Small intestine (tissue), 7 donors: ENCODE measurements around the gene PDGFA. TPM values are rescaled to one million over a fixed set of nuclear protein-coding genes. Genes with fewer than 3 reads are reported as not detected.

ENCODE experiments used
- DNase-seq, 2 donors: peaks; one replicate each; pipeline versions ENCODE4 v3.0.0 to v3.0.0-alpha.2; 2013
- FAIRE-seq: peaks from 2 replicates; lab custom pipeline; 2012; peaks lifted over from hg19 to GRCh38; lab: Jason Lieb, UNC
- H3K27ac ChIP-seq, 3 donors: one replicate each; pipeline ENCODE4 v1.5.1; 2013; ENCODE audit warnings: low read length in 2 of 3, mild to moderate bottlenecking in 2 of 3, control low read depth in 1 of 3, inconsistent platforms in 1 of 3, low read depth in 1 of 3, moderate library complexity in 1 of 3
- H3K27me3 ChIP-seq, 3 donors: one replicate each; pipeline ENCODE4 v1.6.1; 2013; ENCODE audit warnings: low read length in 3 of 3, inconsistent platforms in 1 of 3; ENCODE audit not compliant: control insufficient read depth in 3 of 3, insufficient read depth in 3 of 3
- H3K36me3 ChIP-seq, 3 donors: one replicate each; pipeline ENCODE4 v1.6.1; 2013; ENCODE audit warnings: low read length in 3 of 3, inconsistent platforms in 1 of 3, low read depth in 1 of 3, mild to moderate bottlenecking in 1 of 3, moderate library complexity in 1 of 3; ENCODE audit not compliant: control insufficient read depth in 3 of 3, insufficient read depth in 2 of 3
- H3K4me1 ChIP-seq, 3 donors: one replicate each; pipeline ENCODE4 v1.6.1; 2013; ENCODE audit warnings: low read length in 2 of 3, inconsistent platforms in 1 of 3, low read depth in 1 of 3, mild to moderate bottlenecking in 1 of 3, moderate library complexity in 1 of 3; ENCODE audit not compliant: control insufficient read depth in 3 of 3, insufficient read depth in 2 of 3
- H3K4me3 ChIP-seq, 3 donors: one replicate each; pipeline ENCODE4 v1.5.1; 2013; ENCODE audit warnings: low read length in 3 of 3, control low read depth in 1 of 3, inconsistent platforms in 1 of 3, low read depth in 1 of 3, mild to moderate bottlenecking in 1 of 3, moderate library complexity in 1 of 3
- H3K9me3 ChIP-seq, 2 donors: one replicate each; pipeline ENCODE4 v1.6.1; 2013; ENCODE audit warnings: low read depth in 1 of 2, low read length in 1 of 2; ENCODE audit not compliant: control insufficient read depth in 2 of 2, insufficient read depth in 1 of 2
- WGBS, 3 donors: extraction: QIAGEN DNeasy Blood & Tissue Kit; methylation state at CpG; one replicate each; pipeline ENCODE4 v1.1.7; 2013; 5-methylcytosine and 5-hydroxymethylcytosine counted together
- polyA plus RNA-seq, 4 donors: library from polyadenylated mRNA; stranded (reverse) in 3 of 4; unstranded in 1 of 4; fragments of 200-250 nt in 3 of 4; fragments of 120-200 nt in 1 of 4; gene quantifications; one replicate each; pipeline versions ENCODE4 v1.2.1 to v1.2.3, GENCODE V29; 2013
- donor health status: healthy with polysubstance abuse.
- donor health status: control.
- donor health status: control.
- donor health status: Bipolar disorder and iron deficiency.
- donor health status: healthy.

PDGFA gene
- polyA plus RNA-seq, 4 donors, result 17.4 to 107 (median 32.4) TPM

GRCh38 chr7:549066-549890, 29.6 kb upstream of the PDGFA start:
- Histone ChIP-seq H3K4me3 (peak overlapping the region in 1 of 3 donors; percentile 22), H3K27ac (peak overlapping the region in 1 of 3 donors; percentile 71), H3K9me3 (peaks cover 0 to 5% of the 10 kb centered on the region in 2 donors), H3K27me3 (no peaks in the 10 kb centered on the region), H3K4me1 (peaks cover 0 to 38% (median 0%) of the 10 kb centered on the region in 3 donors), H3K36me3 (peaks cover 0 to 24% (median 0%) of the 10 kb centered on the region in 3 donors)
- FAIRE-seq, result no peak
- WGBS, 3 donors, result 40 to 67% (median 66%) methylated on average over 39 to 43 of the region's 43 CpGs
- DNase-seq, result peak in 1 of 2 donors; percentile 90

DNA sequence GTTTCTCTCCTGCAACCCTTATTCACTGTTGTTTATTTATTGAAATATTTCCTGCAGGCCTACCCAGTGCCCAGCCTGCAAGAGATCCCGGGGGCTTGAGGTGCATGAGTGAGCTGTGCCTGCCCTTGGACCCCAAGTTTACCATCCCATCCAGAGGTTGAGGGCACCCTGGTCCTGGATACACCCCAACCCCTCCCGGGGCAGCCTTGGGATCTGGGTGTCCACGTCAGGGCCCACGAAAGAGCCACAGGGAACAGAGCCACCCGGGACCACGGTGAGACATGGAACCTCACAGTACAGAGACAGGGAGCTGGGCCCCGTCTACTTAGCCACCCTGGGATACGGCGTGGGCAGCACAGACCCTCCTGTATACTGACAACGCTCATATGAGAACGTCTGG, 28.8 kb upstream of the PDGFA start:
- Histone ChIP-seq H3K4me3 (no peak overlapping the region), H3K27ac (peak overlapping the region in 1 of 3 donors; percentile 71), H3K4me1 (peaks cover 0 to 31% (median 0%) of the 10 kb centered on the region in 3 donors), H3K27me3 (no peaks in the 10 kb centered on the region), H3K36me3 (peaks cover 0 to 20% (median 0%) of the 10 kb centered on the region in 3 donors), H3K9me3 (peaks cover 0 to 5% of the 10 kb centered on the region in 2 donors)
- 88 to 95% (median 90%) methylated on average over 11 of the region's 11 CpGs for WGBS, 3 donors
- FAIRE-seq, result no peak
- DNase-seq, result no peak

DNA sequence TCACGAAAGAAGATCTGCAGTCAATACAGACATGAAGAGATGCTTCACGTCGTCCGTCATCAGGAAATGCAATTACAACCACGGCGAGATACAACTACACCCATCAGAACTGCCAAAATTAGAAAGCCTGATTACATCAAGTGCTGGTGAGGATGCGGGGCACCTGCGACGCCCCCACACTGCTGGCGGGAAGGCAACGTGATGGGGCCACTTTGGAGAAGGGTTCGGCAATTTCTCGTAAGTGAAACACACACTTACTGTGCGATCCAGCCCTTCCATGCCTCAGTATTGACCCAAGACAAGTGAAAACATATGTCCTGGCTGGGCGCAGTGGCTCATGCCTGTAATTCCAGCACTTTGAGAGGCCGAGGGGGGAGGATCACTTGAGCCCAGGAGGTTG, 25.8 kb upstream of the PDGFA start:
- WGBS, 3 donors, result 90 to 92% (median 91%) methylated on average over 16 of the region's 16 CpGs
- Histone ChIP-seq H3K9me3 (peaks cover 0 to 10% of the 10 kb centered on the region in 2 donors), H3K27me3 (no peaks in the 10 kb centered on the region), H3K36me3 (peaks cover 0 to 13% (median 0%) of the 10 kb centered on the region in 3 donors), H3K27ac (no peak overlapping the region), H3K4me3 (no peak overlapping the region), H3K4me1 (peaks cover 0 to 20% (median 0%) of the 10 kb centered on the region in 3 donors)
- FAIRE-seq, result no peak
- no peak for DNase-seq

- FAIRE-seq (no peak), DNase-seq (no peak)
- no peak overlapping the region for H3K4me3 ChIP-seq
- H3K9me3 ChIP-seq, result peaks cover 0 to 12% of the 10 kb centered on the region in 2 donors
- H3K27ac ChIP-seq, result no peak overlapping the region
- H3K27me3 ChIP-seq, result no peaks in the 10 kb centered on the region
- WGBS, 3 donors, result 85 to 88% (median 87%) methylated on average over 18 of the region's 18 CpGs
- peaks cover 0 to 25% (median 0%) of the 10 kb centered on the region in 3 donors for H3K4me1 ChIP-seq
- H3K36me3 ChIP-seq, result peaks cover 0 to 4% (median 0%) of the 10 kb centered on the region in 3 donors
These were observed 24.9 kb upstream of the PDGFA start for GRCh38 chr7:544338-545221.

DNA sequence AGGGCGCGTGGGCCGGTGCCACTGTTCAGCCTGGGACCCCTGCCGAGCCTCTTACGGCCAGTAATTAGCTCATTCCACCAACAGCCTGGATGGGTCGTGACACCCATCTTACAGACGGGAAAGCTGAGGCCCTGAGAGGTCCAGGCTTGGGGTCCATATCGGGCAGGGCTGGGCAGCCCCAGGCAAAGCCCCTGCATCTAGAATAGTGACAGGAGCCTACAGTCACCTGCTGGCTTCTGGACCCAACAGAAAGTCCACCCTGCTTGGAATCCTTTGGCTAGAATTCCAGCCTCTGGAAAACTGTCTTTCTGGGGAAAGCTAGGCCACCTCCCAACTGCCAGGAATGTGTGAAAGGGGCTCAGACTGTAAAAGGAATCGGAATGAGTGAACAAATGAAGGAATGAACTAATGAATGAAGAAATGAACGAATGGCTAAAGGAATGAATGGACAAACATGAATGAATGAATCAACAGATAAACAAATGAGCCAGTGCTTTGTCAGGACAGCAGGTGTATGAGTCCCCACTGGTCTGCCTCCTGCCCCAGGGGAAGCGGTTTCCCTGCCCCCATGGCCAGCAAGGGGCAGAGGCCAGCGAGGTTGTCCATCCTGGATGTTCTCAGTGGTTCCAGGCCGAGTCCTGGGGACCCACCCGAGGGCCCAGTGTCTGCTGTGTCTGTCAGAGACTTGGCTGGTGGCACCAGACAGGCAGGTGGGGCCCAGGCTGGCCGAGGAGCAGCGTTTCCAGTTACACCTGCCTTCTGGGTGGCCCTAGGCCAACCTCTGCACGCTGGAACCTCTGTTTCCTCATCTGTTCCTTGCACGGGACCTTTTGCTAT, 24.1 kb upstream of the PDGFA start:
- peaks cover 0 to 12% of the 10 kb centered on the region in 2 donors for H3K9me3 ChIP-seq
- 74 to 84% (median 77%) methylated on average over 18 of the region's 18 CpGs for WGBS, 3 donors
- no peak for DNase-seq
- no peak for FAIRE-seq
- no peaks in the 10 kb centered on the region for H3K27me3 ChIP-seq
- no peak overlapping the region for H3K27ac ChIP-seq
- peaks cover 3 to 24% (median 6%) of the 10 kb centered on the region in 3 donors for H3K4me1 ChIP-seq
- H3K36me3 ChIP-seq, result peaks cover 0 to 3% (median 0%) of the 10 kb centered on the region in 3 donors
- H3K4me3 ChIP-seq, result no peak overlapping the region

- Histone ChIP-seq H3K27ac (peak overlapping the region in 1 of 3 donors; percentile 27), H3K27me3 (no peaks in the 10 kb centered on the region), H3K36me3 (no peaks in the 10 kb centered on the region), H3K4me1 (peaks cover 7 to 24% (median 8%) of the 10 kb centered on the region in 3 donors), H3K9me3 (peaks cover 0 to 12% of the 10 kb centered on the region in 2 donors), H3K4me3 (no peak overlapping the region)
- FAIRE-seq (no peak), DNase-seq (no peak)
- WGBS, 3 donors, result 55 to 74% (median 69%) methylated on average over 27 of the region's 27 CpGs
These were observed 23.3 kb upstream of the PDGFA start for GRCh38 chr7:542713-543500.

GRCh38 chr7:542131-542712, 22.6 kb upstream of the PDGFA start:
- H3K9me3 ChIP-seq, result peaks cover 0 to 13% of the 10 kb centered on the region in 2 donors
- H3K36me3 ChIP-seq, result no peaks in the 10 kb centered on the region
- H3K4me3 ChIP-seq, result no peak overlapping the region
- 90 to 93% (median 91%) methylated on average over 28 of the region's 28 CpGs for WGBS, 3 donors
- no peak overlapping the region for H3K27ac ChIP-seq
- no peak for FAIRE-seq
- no peak for DNase-seq
- no peaks in the 10 kb centered on the region for H3K27me3 ChIP-seq
- H3K4me1 ChIP-seq, result peaks cover 8 to 31% (median 9%) of the 10 kb centered on the region in 3 donors
